ENCODE measurements around the gene SMIM38.

DNA sequence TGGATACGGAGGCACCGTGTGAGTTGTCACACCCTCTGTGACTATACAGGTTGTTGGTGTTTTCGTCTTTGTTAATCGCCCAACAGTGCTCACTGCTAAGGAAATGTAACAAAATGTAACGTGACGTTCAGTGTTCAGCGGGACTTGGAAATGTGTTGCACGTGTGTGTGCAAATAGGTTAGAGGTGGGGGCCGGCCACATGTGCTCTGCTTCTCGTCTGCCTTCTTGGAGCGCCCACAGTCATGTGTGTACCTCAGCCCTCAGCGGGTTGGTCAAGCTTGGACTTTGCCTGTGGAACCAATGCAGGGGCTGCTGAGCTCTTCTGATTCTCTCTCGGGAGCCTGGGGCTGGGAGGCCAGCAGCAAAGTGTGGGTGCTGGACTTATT lies 7.4 kb upstream of the SMIM38 start:
- TF ChIP-seq CTCF (IDR thresholded peaks at IDR 0.05) (no peak), EZH2 (IDR thresholded peaks at IDR 0.05; ENCODE audit: borderline replicate concordance, insufficient read depth, low read depth, low read length, poor library complexity, severe bottlenecking) (no peak)

Data from B cell (primary cell).